ENCODE results near the gene TCOF1.

DNA sequence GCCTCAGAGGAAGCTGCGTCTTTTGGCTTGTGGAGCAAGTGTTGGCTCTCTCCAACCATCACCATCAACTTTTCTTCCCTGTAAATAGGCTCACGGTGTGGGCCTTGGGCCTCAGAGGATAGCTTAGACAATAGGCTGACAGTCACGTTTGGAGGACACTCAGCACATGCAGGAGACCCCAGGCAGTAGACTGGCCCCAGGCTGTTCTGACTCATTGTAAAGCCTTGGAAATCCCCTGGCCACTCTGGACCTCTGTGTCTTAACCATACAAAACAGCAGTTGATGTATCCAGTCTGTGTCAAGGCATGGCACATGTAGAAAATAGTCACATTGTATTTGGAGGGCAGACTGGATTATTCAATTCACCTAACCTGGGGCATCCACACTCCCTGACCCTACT, 36.6 kb downstream of the TCOF1 start:
- TF ChIP-seq MAX (IDR thresholded peaks at IDR 0.05) (no peak), REST (IDR thresholded peaks at IDR 0.05; ENCODE audit: low read depth) (no peak), USF1 (IDR thresholded peaks at IDR 0.05) (no peak), CEBPB (IDR thresholded peaks at IDR 0.05) (no peak), FOXM1 (IDR thresholded peaks at IDR 0.05; ENCODE audit: borderline replicate concordance, low read depth) (no peak), TAF1 (IDR thresholded peaks at IDR 0.05; ENCODE audit: low read depth) (no peak), EP300 (IDR thresholded peaks at IDR 0.05; ENCODE audit: borderline replicate concordance) (no peak), RAD21 (IDR thresholded peaks at IDR 0.05; ENCODE audit: low read depth) (no peak), TCF12 (IDR thresholded peaks at IDR 0.05; ENCODE audit: low read depth) (no peak), NFIC (IDR thresholded peaks at IDR 0.05) (no peak), CREB1 (IDR thresholded peaks at IDR 0.05; ENCODE audit: low read depth) (no peak)
